Measurements from ENCODE around the gene S100A4. TPM values are rescaled to one million over a fixed set of nuclear protein-coding genes. Genes with fewer than 3 reads are reported as not detected.
A peak's percentile ranks its signal among the peaks of the same experiment; 100 is the strongest.
"Not testable (repeated sequence)": the region's sequence is repeated elsewhere in the genome, so short reads cannot be mapped to it uniquely, and the experiment has no call there.

S100A4 gene
- total RNA-seq, 2 experiments from 2014 or later, result 109 to 118 TPM

DNA sequence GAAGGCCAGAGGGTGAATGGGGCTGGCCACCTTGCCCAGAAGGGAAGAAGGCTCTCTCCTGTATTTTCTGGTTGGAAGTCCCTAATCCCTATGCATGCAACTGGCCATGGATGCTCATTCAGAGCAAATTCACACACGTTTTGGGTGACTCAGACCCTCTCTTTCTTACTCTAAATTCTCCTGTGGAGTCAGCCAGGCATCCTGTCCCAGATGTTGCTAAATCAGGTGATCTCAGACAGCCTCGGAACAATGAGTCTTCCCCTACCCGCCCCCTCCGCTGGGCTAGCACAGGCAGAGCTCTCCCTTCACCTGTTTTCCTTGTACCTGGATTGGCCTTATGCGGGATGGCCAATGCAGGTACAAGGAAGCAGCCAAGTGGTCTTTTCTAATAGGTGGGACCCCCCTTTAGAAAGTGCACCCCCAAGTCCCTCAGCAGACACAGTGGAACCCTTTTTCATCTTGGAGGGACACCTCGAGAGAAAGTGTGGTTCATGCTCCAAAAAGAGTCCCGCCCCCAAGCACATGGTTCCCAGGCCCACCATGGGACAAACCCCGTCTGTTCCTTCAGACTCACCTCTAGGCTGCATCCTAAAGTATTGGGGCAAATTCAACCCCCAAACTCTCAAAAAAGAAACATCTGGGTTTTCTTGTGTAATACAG, 18.5 kb downstream of the S100A4 start:
- Mint-ChIP-seq H3K4me3 (no peak overlapping the region), H3K36me3 (ENCODE audit: low read depth) (no peaks in the 10 kb centered on the region), H3K4me1 (ENCODE audit: low read depth) (peaks cover 22% of the 10 kb centered on the region), H3K27ac (no peak overlapping the region), H3K9me3 (no peaks in the 10 kb centered on the region), H3K27me3 (no peaks in the 10 kb centered on the region)
- DNase-seq (no peak), ATAC-seq (no peak)
- CTCF ChIA-PET, result interaction anchor here (0.9 to 1.0 kb wide), 3 partner anchors 17 to 87 kb away, joined by 3 to 4 read pairs (median 3); no protein-coding TSS in a partner anchor
- POLR2A ChIA-PET, result no interaction called here
- TF ChIP-seq, protein P1, sequence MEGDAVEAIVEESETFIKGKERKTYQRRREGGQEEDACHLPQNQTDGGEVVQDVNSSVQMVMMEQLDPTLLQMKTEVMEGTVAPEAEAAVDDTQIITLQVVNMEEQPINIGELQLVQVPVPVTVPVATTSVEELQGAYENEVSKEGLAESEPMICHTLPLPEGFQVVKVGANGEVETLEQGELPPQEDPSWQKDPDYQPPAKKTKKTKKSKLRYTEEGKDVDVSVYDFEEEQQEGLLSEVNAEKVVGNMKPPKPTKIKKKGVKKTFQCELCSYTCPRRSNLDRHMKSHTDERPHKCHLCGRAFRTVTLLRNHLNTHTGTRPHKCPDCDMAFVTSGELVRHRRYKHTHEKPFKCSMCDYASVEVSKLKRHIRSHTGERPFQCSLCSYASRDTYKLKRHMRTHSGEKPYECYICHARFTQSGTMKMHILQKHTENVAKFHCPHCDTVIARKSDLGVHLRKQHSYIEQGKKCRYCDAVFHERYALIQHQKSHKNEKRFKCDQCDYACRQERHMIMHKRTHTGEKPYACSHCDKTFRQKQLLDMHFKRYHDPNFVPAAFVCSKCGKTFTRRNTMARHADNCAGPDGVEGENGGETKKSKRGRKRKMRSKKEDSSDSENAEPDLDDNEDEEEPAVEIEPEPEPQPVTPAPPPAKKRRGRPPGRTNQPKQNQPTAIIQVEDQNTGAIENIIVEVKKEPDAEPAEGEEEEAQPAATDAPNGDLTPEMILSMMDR (IDR thresholded peaks at IDR 0.05), result no peak
- intact Hi-C loops (cut with micrococcal nuclease), result no loop called here

DNA sequence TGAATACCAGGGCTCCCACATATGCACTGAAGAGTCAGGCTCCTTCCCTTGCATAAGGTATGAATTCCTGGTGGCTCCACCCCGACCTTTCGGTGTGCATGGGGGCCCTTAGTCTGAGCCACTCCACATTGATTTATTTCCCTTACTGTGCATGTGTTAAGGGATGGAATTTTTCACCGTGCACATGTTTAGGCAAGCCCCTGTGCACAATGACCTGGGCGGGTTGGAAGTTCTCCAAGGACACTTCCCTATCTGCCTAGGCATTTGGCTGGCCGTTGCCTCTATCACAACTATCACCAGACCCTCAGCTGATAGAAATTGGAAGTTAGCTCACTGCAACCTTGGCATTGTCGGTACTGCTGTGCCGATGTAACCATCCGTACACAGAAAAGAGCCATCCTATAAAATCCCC, 19.5 kb downstream of the S100A4 start:
- TF ChIP-seq, protein P1 (IDR thresholded peaks at IDR 0.05), result no peak
- no peak for ATAC-seq
- DNase-seq, result no peak
- Mint-ChIP-seq H3K36me3 (ENCODE audit: low read depth) (no peaks in the 10 kb centered on the region), H3K4me3 (no peak overlapping the region), H3K27me3 (no peaks in the 10 kb centered on the region), H3K4me1 (ENCODE audit: low read depth) (peaks cover 13% of the 10 kb centered on the region), H3K9me3 (no peaks in the 10 kb centered on the region), H3K27ac (no peak overlapping the region)
- ChIA-PET CTCF (interaction anchor here (0.8 to 2.8 kb wide), 7 partner anchors 9 to 88 kb away, joined by 3 to 16 read pairs (median 6); partner anchors contain the start of gene S100A6), POLR2A (interaction anchor here (0.6 to 1.0 kb wide), 3 partner anchors 9 to 398 kb away, joined by 3 to 5 read pairs (median 3); no protein-coding TSS in a partner anchor)
- intact Hi-C loops (cut with micrococcal nuclease), result no loop called here

DNA sequence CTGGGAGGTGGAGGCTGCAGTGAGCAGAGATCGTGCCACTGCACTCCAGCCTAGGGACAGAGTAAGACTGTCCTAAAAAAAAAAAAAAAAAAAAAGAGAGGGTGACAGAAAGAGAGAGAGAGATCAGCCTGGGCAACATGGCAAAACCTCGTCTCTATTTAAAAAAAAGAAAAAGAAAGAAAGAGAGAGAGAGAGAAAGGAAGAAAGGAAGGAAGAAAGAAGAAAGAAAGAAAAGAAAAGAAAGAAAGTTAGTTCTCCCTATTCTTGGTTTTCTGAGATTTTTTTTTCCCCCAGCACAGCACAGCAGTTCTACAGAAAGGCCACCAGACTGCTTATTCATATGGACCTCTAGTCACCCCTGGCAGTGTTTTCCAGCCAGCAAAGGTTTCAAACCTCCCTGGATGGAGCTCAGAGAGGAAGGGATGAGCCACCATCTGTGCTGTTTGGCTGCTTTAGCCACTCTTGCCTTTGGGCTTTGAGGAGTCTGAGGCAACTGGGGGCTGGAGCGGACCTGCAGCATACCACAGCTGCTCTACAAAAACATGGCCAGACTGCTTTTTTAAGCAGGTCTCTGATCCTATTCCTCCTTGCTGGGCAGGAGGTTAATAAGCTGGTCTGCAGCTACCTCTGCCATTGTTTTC, 20.4 kb downstream of the S100A4 start:
- Mint-ChIP-seq H3K36me3 (ENCODE audit: low read depth) (no peaks in the 10 kb centered on the region), H3K27ac (no peak overlapping the region), H3K9me3 (no peaks in the 10 kb centered on the region), H3K4me1 (ENCODE audit: low read depth) (peaks cover 5% of the 10 kb centered on the region), H3K27me3 (no peaks in the 10 kb centered on the region), H3K4me3 (no peak overlapping the region)
- intact Hi-C loops (cut with micrococcal nuclease), result no loop called here
- TF ChIP-seq, protein P1 (IDR thresholded peaks at IDR 0.05), result no peak
- ChIA-PET POLR2A (interaction anchor here (0.8 to 1.0 kb wide), 2 partner anchors 9 to 10 kb away, joined by 3 to 5 read pairs; no protein-coding TSS in a partner anchor), CTCF (interaction anchor here (0.8 to 2.8 kb wide), 8 partner anchors 10 to 60 kb away, joined by 3 to 16 read pairs (median 5); partner anchors contain the start of gene S100A6)
- ATAC-seq (no peak), DNase-seq (no peak)

DNA sequence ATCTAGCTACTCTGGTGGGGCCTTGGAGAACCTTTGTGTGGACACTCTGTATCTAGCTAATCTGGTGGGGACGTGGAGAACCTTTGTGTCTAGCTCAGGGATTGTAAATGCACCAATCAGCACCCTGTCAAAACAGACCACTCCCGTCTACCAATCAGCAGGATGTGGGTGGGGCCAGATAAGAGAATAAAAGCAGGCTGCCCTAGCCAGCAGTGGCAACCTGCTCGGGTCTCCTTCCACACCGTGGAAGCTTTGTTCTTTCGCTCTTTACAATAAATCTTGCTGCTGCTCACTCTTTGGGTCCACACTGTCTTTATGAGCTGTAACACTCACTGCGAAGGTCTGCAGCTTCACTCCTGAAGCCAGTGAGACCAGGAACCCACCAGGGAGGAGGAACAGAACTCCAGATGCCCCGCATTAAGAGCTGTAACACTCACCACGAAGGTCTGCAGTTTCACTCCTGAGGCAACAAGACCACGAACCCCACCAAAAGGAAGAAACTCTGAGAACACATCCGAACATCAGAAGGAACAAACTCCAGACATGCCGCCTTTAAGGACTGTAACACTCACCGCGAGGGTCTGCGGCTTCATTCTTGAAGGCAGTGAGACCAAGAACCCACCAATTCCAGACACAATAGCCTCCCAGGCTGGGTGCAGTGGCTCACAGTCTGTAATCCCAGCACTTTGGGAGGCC, 23.1 kb downstream of the S100A4 start:
- POLR2A ChIA-PET, result interaction anchor here (1.5 kb wide), 1 partner anchor 96 kb away, joined by 3 read pairs; no protein-coding TSS in a partner anchor
- ATAC-seq; intact Hi-C loops (cut with micrococcal nuclease); H3K27me3 Mint-ChIP-seq; H3K4me1 Mint-ChIP-seq (ENCODE audit: low read depth); H3K9me3 Mint-ChIP-seq; H3K36me3 Mint-ChIP-seq (ENCODE audit: low read depth): not testable (repeated sequence)
- DNase-seq, result peak; percentile 38
- H3K4me3 Mint-ChIP-seq, result peak overlapping the region; percentile 41
- CTCF ChIA-PET, result interaction anchor here (0.7 to 4.6 kb wide), 6 partner anchors 10 to 155 kb away, joined by 3 to 39 read pairs (median 10); partner anchors contain the start of gene S100A13
- peak overlapping the region; percentile 71 for H3K27ac Mint-ChIP-seq

DNA sequence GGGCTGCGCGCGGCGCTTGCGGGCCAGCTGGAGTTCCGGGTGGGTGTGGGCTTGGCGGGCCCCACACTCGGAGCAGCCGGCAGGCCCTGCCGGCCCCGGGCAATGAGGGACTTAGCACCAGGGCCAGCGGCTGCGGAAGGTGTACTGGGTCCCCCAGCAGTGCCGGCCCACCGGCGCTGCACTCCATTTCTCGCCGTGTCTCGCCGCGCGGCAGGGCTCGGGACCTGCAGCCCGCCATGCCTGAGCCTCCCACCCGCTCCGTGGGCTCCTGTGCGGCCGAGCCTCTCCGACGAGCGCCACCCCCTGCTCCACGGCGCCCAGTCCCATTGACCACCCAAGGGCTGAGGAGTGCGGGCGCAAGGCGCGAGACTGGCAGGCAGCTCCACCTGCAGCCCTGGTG, 23.8 kb downstream of the S100A4 start:
- ATAC-seq; H3K27me3 Mint-ChIP-seq; H3K4me1 Mint-ChIP-seq (ENCODE audit: low read depth); H3K4me3 Mint-ChIP-seq; H3K9me3 Mint-ChIP-seq; DNase-seq; H3K36me3 Mint-ChIP-seq (ENCODE audit: low read depth); H3K27ac Mint-ChIP-seq; intact Hi-C loops (cut with micrococcal nuclease): not testable (repeated sequence)
- CTCF ChIA-PET, result interaction anchor here (0.7 to 4.6 kb wide), 8 partner anchors 11 to 105 kb away, joined by 3 to 39 read pairs (median 5); partner anchors contain the start of gene S100A13
- POLR2A ChIA-PET, result interaction anchor here (1.5 to 2.5 kb wide), 3 partner anchors 11 to 97 kb away, joined by 3 to 10 read pairs (median 6); partner anchors contain the start of gene S100A6

Data from activated CD8-positive, alpha-beta T cell treated with anti-CD3 and anti-CD28 coated beads for 36 hours (primary cell).